ENCODE measurements around the gene AMTN.

Gene AMTN

GRCh38 chr4:70522626-70523025, 4.3 kb downstream of the AMTN start:
- Histone ChIP-seq H2BK5ac (ENCODE audit: low read depth, low read length, poor library complexity) (no peak overlapping the region), H3K79me2 (ENCODE audit: control insufficient read depth, insufficient read depth, low read length, poor library complexity) (no peaks in the 10 kb centered on the region), H3K27me3 (ENCODE audit: insufficient read depth, low read length) (no peaks in the 10 kb centered on the region), H2AK5ac (ENCODE audit: low read length) (no peak overlapping the region), H3K4me2 (ENCODE audit: low read length) (no peak overlapping the region), H3K27ac (ENCODE audit: low read depth, low read length) (no peak overlapping the region), H2BK12ac (ENCODE audit: low read length) (no peak overlapping the region), H3K36me3 (ENCODE audit: control insufficient read depth in 1 of 2, insufficient read depth in 2 of 2, low read length in 2 of 2) (no peaks in the 10 kb centered on the region), H3K4me1 (ENCODE audit: control insufficient read depth in 1 of 2, insufficient read depth in 2 of 2, low read length in 2 of 2) (no peaks in the 10 kb centered on the region), H2BK120ac (ENCODE audit: insufficient read depth, low read length, poor library complexity) (no peak overlapping the region), H4K8ac (ENCODE audit: low read depth, low read length) (no peak overlapping the region), H3K9me3 (ENCODE audit: insufficient read depth, low read depth, low read length) (no peaks in the 10 kb centered on the region), H3K9ac (ENCODE audit: low read length) (no peak overlapping the region), H3K14ac (ENCODE audit: low read length) (no peak overlapping the region), H3K23ac (ENCODE audit: low read length) (no peak overlapping the region), H3K4me3 (ENCODE audit: low read depth, low read length) (no peak overlapping the region), H4K91ac (ENCODE audit: low read depth, low read length) (no peak overlapping the region), H3K4ac (ENCODE audit: low read depth, low read length) (no peak overlapping the region), H2AFZ (ENCODE audit: insufficient read depth, low read length, poor library complexity) (no peak overlapping the region), H3K18ac (ENCODE audit: low read length) (no peak overlapping the region), H4K12ac (ENCODE audit: low read depth, low read length) (no peak overlapping the region), H3K79me1 (ENCODE audit: low read length) (no peaks in the 10 kb centered on the region)
- no peak for DNase-seq
- WGBS (ENCODE audit: extremely low coverage, insufficient coverage, insufficient read length): no CpG with 5 or more reads among the region's 7 CpGs

DNA sequence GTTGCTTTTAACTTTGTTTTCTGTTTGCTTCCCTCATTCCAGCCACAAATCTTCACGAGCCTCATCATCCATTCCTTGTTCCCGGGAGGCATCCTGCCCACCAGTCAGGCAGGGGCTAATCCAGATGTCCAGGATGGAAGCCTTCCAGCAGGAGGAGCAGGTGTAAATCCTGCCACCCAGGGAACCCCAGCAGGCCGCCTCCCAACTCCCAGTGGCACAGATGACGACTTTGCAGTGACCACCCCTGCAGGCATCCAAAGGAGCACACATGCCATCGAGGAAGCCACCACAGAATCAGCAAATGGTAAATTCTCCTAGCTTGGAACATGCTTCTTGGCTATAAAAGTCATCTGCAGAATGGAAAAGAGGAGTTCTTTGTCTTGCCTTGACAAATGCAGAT, 12.6 kb downstream of the AMTN start:
- H4K91ac ChIP-seq (ENCODE audit: low read depth, low read length): no peak overlapping the region
- H3K9me3 ChIP-seq (ENCODE audit: insufficient read depth, low read depth, low read length): no peaks in the 10 kb centered on the region
- no peak overlapping the region for H2BK120ac ChIP-seq (ENCODE audit: insufficient read depth, low read length, poor library complexity)
- H4K8ac ChIP-seq (ENCODE audit: low read depth, low read length): no peak overlapping the region
- no peaks in the 10 kb centered on the region for H3K36me3 ChIP-seq (ENCODE audit: control insufficient read depth in 1 of 2, insufficient read depth in 2 of 2, low read length in 2 of 2)
- no peak overlapping the region for H3K18ac ChIP-seq (ENCODE audit: low read length)
- H3K27ac ChIP-seq (ENCODE audit: low read depth, low read length): no peak overlapping the region
- H4K12ac ChIP-seq (ENCODE audit: low read depth, low read length): no peak overlapping the region
- no peak overlapping the region for H2AK5ac ChIP-seq (ENCODE audit: low read length)
- no peak overlapping the region for H2BK12ac ChIP-seq (ENCODE audit: low read length)
- H3K14ac ChIP-seq (ENCODE audit: low read length): no peak overlapping the region
- no peak overlapping the region for H2AFZ ChIP-seq (ENCODE audit: insufficient read depth, low read length, poor library complexity)
- no peak overlapping the region for H2BK5ac ChIP-seq (ENCODE audit: low read depth, low read length, poor library complexity)
- H3K4me3 ChIP-seq (ENCODE audit: low read depth, low read length): no peak overlapping the region
- no peaks in the 10 kb centered on the region for H3K79me1 ChIP-seq (ENCODE audit: low read length)
- H3K23ac ChIP-seq (ENCODE audit: low read length): no peak overlapping the region
- H3K9ac ChIP-seq (ENCODE audit: low read length): no peak overlapping the region
- no peak for DNase-seq
- no CpG with 5 or more reads among the region's 5 CpGs for WGBS (ENCODE audit: extremely low coverage, insufficient coverage, insufficient read length)
- H3K4ac ChIP-seq (ENCODE audit: low read depth, low read length): no peak overlapping the region
- H3K4me1 ChIP-seq (ENCODE audit: control insufficient read depth in 1 of 2, insufficient read depth in 2 of 2, low read length in 2 of 2): no peaks in the 10 kb centered on the region
- H3K27me3 ChIP-seq (ENCODE audit: insufficient read depth, low read length): no peaks in the 10 kb centered on the region
- H3K4me2 ChIP-seq (ENCODE audit: low read length): no peak overlapping the region
- no peaks in the 10 kb centered on the region for H3K79me2 ChIP-seq (ENCODE audit: control insufficient read depth, insufficient read depth, low read length, poor library complexity)

DNA sequence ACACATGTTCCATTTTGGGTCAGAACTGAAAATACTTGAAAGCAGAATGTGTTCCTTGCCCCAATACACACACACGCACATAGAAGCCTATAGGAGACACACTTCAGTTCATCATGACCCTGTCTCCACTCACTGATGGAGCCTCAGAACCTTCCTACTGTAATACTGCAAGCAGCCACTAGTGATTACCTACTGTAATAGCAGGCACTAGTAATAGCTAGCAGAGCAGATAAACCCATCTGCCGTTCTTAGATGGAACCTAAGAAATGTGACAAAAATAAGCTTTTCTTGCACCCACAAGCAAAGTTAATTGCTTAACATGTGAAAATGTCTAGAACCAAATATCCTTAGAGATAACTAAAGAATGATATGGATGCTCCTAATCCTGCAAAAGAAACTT, 13.6 kb downstream of the AMTN start:
- no CpG with 5 or more reads among the region's 2 CpGs for WGBS (ENCODE audit: extremely low coverage, insufficient coverage, insufficient read length)
- H3K14ac ChIP-seq (ENCODE audit: low read length): no peak overlapping the region
- H2BK5ac ChIP-seq (ENCODE audit: low read depth, low read length, poor library complexity): no peak overlapping the region
- no peaks in the 10 kb centered on the region for H3K36me3 ChIP-seq (ENCODE audit: control insufficient read depth in 1 of 2, insufficient read depth in 2 of 2, low read length in 2 of 2)
- no peak overlapping the region for H4K91ac ChIP-seq (ENCODE audit: low read depth, low read length)
- no peak overlapping the region for H4K12ac ChIP-seq (ENCODE audit: low read depth, low read length)
- H3K9ac ChIP-seq (ENCODE audit: low read length): no peak overlapping the region
- H3K4ac ChIP-seq (ENCODE audit: low read depth, low read length): no peak overlapping the region
- H3K4me1 ChIP-seq (ENCODE audit: control insufficient read depth in 1 of 2, insufficient read depth in 2 of 2, low read length in 2 of 2): no peaks in the 10 kb centered on the region
- no peaks in the 10 kb centered on the region for H3K27me3 ChIP-seq (ENCODE audit: insufficient read depth, low read length)
- H3K27ac ChIP-seq (ENCODE audit: low read depth, low read length): no peak overlapping the region
- no peaks in the 10 kb centered on the region for H3K79me1 ChIP-seq (ENCODE audit: low read length)
- H3K18ac ChIP-seq (ENCODE audit: low read length): no peak overlapping the region
- no peak overlapping the region for H3K23ac ChIP-seq (ENCODE audit: low read length)
- no peak overlapping the region for H2AFZ ChIP-seq (ENCODE audit: insufficient read depth, low read length, poor library complexity)
- H3K4me2 ChIP-seq (ENCODE audit: low read length): no peak overlapping the region
- no peak overlapping the region for H2BK12ac ChIP-seq (ENCODE audit: low read length)
- no peaks in the 10 kb centered on the region for H3K9me3 ChIP-seq (ENCODE audit: insufficient read depth, low read depth, low read length)
- H3K79me2 ChIP-seq (ENCODE audit: control insufficient read depth, insufficient read depth, low read length, poor library complexity): no peaks in the 10 kb centered on the region
- H2AK5ac ChIP-seq (ENCODE audit: low read length): no peak overlapping the region
- peak in 1 of 2 donors; percentile 2 for DNase-seq
- H3K4me3 ChIP-seq (ENCODE audit: low read depth, low read length): no peak overlapping the region
- H2BK120ac ChIP-seq (ENCODE audit: insufficient read depth, low read length, poor library complexity): no peak overlapping the region
- H4K8ac ChIP-seq (ENCODE audit: low read depth, low read length): no peak overlapping the region

- no peak overlapping the region for H2AFZ ChIP-seq (ENCODE audit: insufficient read depth, low read length, poor library complexity)
- no peak overlapping the region for H2BK5ac ChIP-seq (ENCODE audit: low read depth, low read length, poor library complexity)
- no peak overlapping the region for H2BK120ac ChIP-seq (ENCODE audit: insufficient read depth, low read length, poor library complexity)
- no peaks in the 10 kb centered on the region for H3K36me3 ChIP-seq (ENCODE audit: control insufficient read depth in 1 of 2, insufficient read depth in 2 of 2, low read length in 2 of 2)
- H3K9ac ChIP-seq (ENCODE audit: low read length): no peak overlapping the region
- H2AK5ac ChIP-seq (ENCODE audit: low read length): no peak overlapping the region
- no peak overlapping the region for H4K12ac ChIP-seq (ENCODE audit: low read depth, low read length)
- no peak overlapping the region for H3K23ac ChIP-seq (ENCODE audit: low read length)
- H3K79me2 ChIP-seq (ENCODE audit: control insufficient read depth, insufficient read depth, low read length, poor library complexity): no peaks in the 10 kb centered on the region
- no CpG with 5 or more reads among the region's 2 CpGs for WGBS (ENCODE audit: extremely low coverage, insufficient coverage, insufficient read length)
- H3K14ac ChIP-seq (ENCODE audit: low read length): no peak overlapping the region
- no peak overlapping the region for H4K91ac ChIP-seq (ENCODE audit: low read depth, low read length)
- H2BK12ac ChIP-seq (ENCODE audit: low read length): no peak overlapping the region
- H3K27ac ChIP-seq (ENCODE audit: low read depth, low read length): no peak overlapping the region
- no peaks in the 10 kb centered on the region for H3K27me3 ChIP-seq (ENCODE audit: insufficient read depth, low read length)
- H3K4me3 ChIP-seq (ENCODE audit: low read depth, low read length): no peak overlapping the region
- no peak overlapping the region for H3K4ac ChIP-seq (ENCODE audit: low read depth, low read length)
- no peak overlapping the region for H3K18ac ChIP-seq (ENCODE audit: low read length)
- H3K4me2 ChIP-seq (ENCODE audit: low read length): no peak overlapping the region
- no peaks in the 10 kb centered on the region for H3K9me3 ChIP-seq (ENCODE audit: insufficient read depth, low read depth, low read length)
- H3K79me1 ChIP-seq (ENCODE audit: low read length): no peaks in the 10 kb centered on the region
- H3K4me1 ChIP-seq (ENCODE audit: control insufficient read depth in 1 of 2, insufficient read depth in 2 of 2, low read length in 2 of 2): no peaks in the 10 kb centered on the region
- DNase-seq: no peak
- no peak overlapping the region for H4K8ac ChIP-seq (ENCODE audit: low read depth, low read length)
Observed at GRCh38 chr4:70533211-70533610, 14.8 kb downstream of the AMTN start.
